Measurements from ENCODE around the gene KRTAP1-3.
A peak's percentile ranks its signal among the peaks of the same experiment; 100 is the strongest.

The KRTAP1-3 gene

DNA sequence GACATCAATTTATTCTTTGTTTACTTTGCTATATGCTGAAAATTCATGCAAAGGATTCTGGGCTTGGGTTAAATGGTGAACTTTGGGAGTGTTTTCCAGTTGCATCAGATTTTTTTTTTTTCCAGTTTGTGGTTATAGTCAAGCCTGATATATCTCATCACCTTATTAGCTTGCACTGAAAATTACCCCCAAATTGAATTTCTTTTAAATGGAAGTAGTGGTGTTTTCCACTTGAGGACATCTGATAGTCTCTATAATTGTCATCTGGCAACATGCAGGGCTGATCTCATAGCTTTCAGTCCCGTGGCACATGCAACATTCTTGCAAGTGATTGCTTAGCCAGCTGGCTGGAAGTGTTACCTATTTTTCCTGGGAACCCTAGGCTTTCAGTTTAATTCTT, 21.1 kb downstream of the KRTAP1-3 start (continued):
- TF ChIP-seq PRDM10 (tag by site-specific recombination; IDR thresholded peaks at IDR 0.05) (peak; percentile 49; the same call in 1 of the 2 replicates), PRDM6 (tag by site-specific recombination; IDR thresholded peaks at IDR 0.05) (peak; percentile 82), ZNF394 (tag by site-specific recombination; IDR thresholded peaks at IDR 0.05; ENCODE audit: borderline replicate concordance) (no peak), ZFP69B (tag by site-specific recombination; IDR thresholded peaks at IDR 0.05) (0 out of 2 replicates have a peak, but pooled peaks have one; percentile 30), ZNF544 (tag by site-specific recombination; IDR thresholded peaks at IDR 0.05) (no peak), ZBTB7A (tag by site-specific recombination; IDR thresholded peaks at IDR 0.05; ENCODE audit: low read depth) (no peak), ZNF76 (tag by site-specific recombination; IDR thresholded peaks at IDR 0.05; ENCODE audit: borderline replicate concordance, low read depth) (peak; percentile 27; the same call in 1 of the 2 replicates), ZNF324 (tag by site-specific recombination; IDR thresholded peaks at IDR 0.05) (no peak)

DNA sequence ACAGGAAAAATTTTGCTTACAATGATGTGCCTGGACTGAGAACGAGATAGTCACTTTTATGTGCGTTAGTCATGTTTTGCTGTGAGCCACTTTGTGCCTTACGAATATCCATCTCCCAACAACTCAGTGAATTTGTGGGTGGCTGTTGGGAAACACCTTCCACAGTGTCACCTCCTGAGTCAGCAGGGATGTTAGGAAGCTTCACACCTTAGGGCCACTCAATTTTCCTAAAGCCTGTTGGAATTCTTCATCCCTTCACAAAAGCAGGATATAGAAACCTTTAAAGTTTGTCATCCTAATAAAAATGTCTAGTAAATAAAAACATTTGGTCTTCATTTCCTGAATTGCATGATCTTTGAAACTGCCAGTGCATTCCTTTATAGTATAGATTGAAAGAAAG, 21.5 kb downstream of the KRTAP1-3 start:
- H3K27ac ChIP-seq (ENCODE audit: extremely low read depth, low read depth, low read length), result no peak overlapping the region

More for the DNA sequence above, 21.5 kb downstream of the KRTAP1-3 start:
- ChIA-PET CTCF (interaction anchor here (0.6 to 1.2 kb wide), 2 partner anchors 317 to 394 kb away, joined by 4 read pairs; no protein-coding TSS in a partner anchor), POLR2A (no interaction called here)
- no peaks in the 10 kb centered on the region for H3K9me3 ChIP-seq (ENCODE audit: control insufficient read depth, insufficient read depth, low read depth, low read length)
- no peaks in the 10 kb centered on the region for H3K36me3 ChIP-seq (ENCODE audit: control insufficient read depth in 2 of 2, insufficient read depth in 1 of 2, low read length in 2 of 2)
- H3K4me3 ChIP-seq (ENCODE audit: low read depth, low read length), result no peak overlapping the region
- TF ChIP-seq ZNF610 (tag by site-specific recombination; IDR thresholded peaks at IDR 0.05; ENCODE audit: borderline replicate concordance) (no peak), ZNF830 (tag by site-specific recombination; IDR thresholded peaks at IDR 0.05; ENCODE audit: low read depth) (no peak), ZNF624 (tag by site-specific recombination; IDR thresholded peaks at IDR 0.05) (no peak), ZNF138 (tag by site-specific recombination; IDR thresholded peaks at IDR 0.05; ENCODE audit: borderline replicate concordance) (no peak), ZNF354C (tag by site-specific recombination; IDR thresholded peaks at IDR 0.05; ENCODE audit: borderline replicate concordance, low read depth) (no peak), ZBTB21 (tag by site-specific recombination; IDR thresholded peaks at IDR 0.05) (no peak), ZNF544 (tag by site-specific recombination; IDR thresholded peaks at IDR 0.05) (no peak), ZNF488 (tag by site-specific recombination; IDR thresholded peaks at IDR 0.05) (no peak), ZNF549 (tag by site-specific recombination; IDR thresholded peaks at IDR 0.05) (no peak), ZNF837 (tag by site-specific recombination; IDR thresholded peaks at IDR 0.05) (no peak), ZNF426 (tag by site-specific recombination; IDR thresholded peaks at IDR 0.05) (no peak), ZNF510 (tag by site-specific recombination; IDR thresholded peaks at IDR 0.05; ENCODE audit: insufficient replicate concordance) (no peak), HOXC10 (CRISPR knock-in tag; IDR thresholded peaks at IDR 0.05) (no peak), ZNF596 (tag by site-specific recombination; IDR thresholded peaks at IDR 0.05) (no peak), ZNF239 (tag by site-specific recombination; IDR thresholded peaks at IDR 0.05) (no peak), ZNF629 (tag by site-specific recombination; IDR thresholded peaks at IDR 0.05) (no peak)
- TF ChIP-seq, protein P1, sequence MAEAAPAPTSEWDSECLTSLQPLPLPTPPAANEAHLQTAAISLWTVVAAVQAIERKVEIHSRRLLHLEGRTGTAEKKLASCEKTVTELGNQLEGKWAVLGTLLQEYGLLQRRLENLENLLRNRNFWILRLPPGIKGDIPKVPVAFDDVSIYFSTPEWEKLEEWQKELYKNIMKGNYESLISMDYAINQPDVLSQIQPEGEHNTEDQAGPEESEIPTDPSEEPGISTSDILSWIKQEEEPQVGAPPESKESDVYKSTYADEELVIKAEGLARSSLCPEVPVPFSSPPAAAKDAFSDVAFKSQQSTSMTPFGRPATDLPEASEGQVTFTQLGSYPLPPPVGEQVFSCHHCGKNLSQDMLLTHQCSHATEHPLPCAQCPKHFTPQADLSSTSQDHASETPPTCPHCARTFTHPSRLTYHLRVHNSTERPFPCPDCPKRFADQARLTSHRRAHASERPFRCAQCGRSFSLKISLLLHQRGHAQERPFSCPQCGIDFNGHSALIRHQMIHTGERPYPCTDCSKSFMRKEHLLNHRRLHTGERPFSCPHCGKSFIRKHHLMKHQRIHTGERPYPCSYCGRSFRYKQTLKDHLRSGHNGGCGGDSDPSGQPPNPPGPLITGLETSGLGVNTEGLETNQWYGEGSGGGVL (tag by site-specific recombination; IDR thresholded peaks at IDR 0.05), result no peak
- TF ChIP-seq, protein P2, sequence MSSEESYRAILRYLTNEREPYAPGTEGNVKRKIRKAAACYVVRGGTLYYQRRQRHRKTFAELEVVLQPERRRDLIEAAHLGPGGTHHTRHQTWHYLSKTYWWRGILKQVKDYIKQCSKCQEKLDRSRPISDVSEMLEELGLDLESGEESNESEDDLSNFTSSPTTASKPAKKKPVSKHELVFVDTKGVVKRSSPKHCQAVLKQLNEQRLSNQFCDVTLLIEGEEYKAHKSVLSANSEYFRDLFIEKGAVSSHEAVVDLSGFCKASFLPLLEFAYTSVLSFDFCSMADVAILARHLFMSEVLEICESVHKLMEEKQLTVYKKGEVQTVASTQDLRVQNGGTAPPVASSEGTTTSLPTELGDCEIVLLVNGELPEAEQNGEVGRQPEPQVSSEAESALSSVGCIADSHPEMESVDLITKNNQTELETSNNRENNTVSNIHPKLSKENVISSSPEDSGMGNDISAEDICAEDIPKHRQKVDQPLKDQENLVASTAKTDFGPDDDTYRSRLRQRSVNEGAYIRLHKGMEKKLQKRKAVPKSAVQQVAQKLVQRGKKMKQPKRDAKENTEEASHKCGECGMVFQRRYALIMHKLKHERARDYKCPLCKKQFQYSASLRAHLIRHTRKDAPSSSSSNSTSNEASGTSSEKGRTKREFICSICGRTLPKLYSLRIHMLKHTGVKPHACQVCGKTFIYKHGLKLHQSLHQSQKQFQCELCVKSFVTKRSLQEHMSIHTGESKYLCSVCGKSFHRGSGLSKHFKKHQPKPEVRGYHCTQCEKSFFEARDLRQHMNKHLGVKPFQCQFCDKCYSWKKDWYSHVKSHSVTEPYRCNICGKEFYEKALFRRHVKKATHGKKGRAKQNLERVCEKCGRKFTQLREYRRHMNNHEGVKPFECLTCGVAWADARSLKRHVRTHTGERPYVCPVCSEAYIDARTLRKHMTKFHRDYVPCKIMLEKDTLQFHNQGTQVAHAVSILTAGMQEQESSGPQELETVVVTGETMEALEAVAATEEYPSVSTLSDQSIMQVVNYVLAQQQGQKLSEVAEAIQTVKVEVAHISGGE (tag by site-specific recombination; conservative IDR thresholded peaks at IDR 0.05; ENCODE audit: low read depth), result no peak
- no peaks in the 10 kb centered on the region for H3K4me1 ChIP-seq (ENCODE audit: control insufficient read depth, insufficient read depth, low read length)

Measured in HEK293 (cell line).